Urothelium cell line (cell line): ENCODE results near the gene RAB3GAP2.
"Not testable (repeated sequence)": the region's sequence is repeated elsewhere in the genome, so short reads cannot be mapped to it uniquely, and the experiment has no call there.

Experiments
- DNase-seq: peaks from one replicate; pipeline ENCODE4 v3.0.0; 2011; ENCODE audit warnings: low spot score, mixed read lengths
- FAIRE-seq: peaks from 2 replicates; lab custom pipeline; 2011; peaks lifted over from hg19 to GRCh38; lab: Jason Lieb, UNC

RAB3GAP2 gene

GRCh38 chr1:220157738-220158137 is 114.5 kb downstream of the RAB3GAP2 start:
- DNase-seq (no peak), FAIRE-seq (no peak)

- FAIRE-seq (no peak), DNase-seq (no peak)
These were observed 115.6 kb downstream of the RAB3GAP2 start for GRCh38 chr1:220156620-220157146.

- FAIRE-seq = no peak
These were observed 119.1 kb downstream of the RAB3GAP2 start for GRCh38 chr1:220153147-220153546.

GRCh38 chr1:220151454-220151853 is 120.8 kb downstream of the RAB3GAP2 start:
- FAIRE-seq = no peak
- DNase-seq = no peak

More at GRCh38 chr1:220153147-220153546, 119.1 kb downstream of the RAB3GAP2 start:
- DNase-seq = no peak

- no peak for DNase-seq
- no peak for FAIRE-seq
These were observed 122.5 kb downstream of the RAB3GAP2 start for GRCh38 chr1:220149742-220150141.

GRCh38 chr1:220144051-220144450 is 128.2 kb downstream of the RAB3GAP2 start:
- DNase-seq (no peak), FAIRE-seq (no peak)

GRCh38 chr1:220139966-220140365 is 132.3 kb downstream of the RAB3GAP2 start:
- DNase-seq (no peak), FAIRE-seq (no peak)

- DNase-seq (no peak), FAIRE-seq (no peak)
These were observed 135.1 kb downstream of the RAB3GAP2 start for GRCh38 chr1:220137019-220137786.

- FAIRE-seq = no peak
These were observed 136.5 kb downstream of the RAB3GAP2 start for GRCh38 chr1:220135755-220136154.

GRCh38 chr1:220129479-220130210 is 142.6 kb downstream of the RAB3GAP2 start:
- no peak for DNase-seq
- FAIRE-seq = no peak

More at GRCh38 chr1:220135755-220136154, 136.5 kb downstream of the RAB3GAP2 start:
- no peak for DNase-seq

GRCh38 chr1:220127076-220127475 is 145.2 kb downstream of the RAB3GAP2 start:
- FAIRE-seq = no peak

GRCh38 chr1:220124542-220124941 is 147.7 kb downstream of the RAB3GAP2 start:
- DNase-seq = no peak
- no peak for FAIRE-seq

More at GRCh38 chr1:220127076-220127475, 145.2 kb downstream of the RAB3GAP2 start:
- DNase-seq = no peak

- DNase-seq (peak; percentile 4), FAIRE-seq (no peak)
These were observed 148.4 kb downstream of the RAB3GAP2 start for GRCh38 chr1:220123889-220124288.

GRCh38 chr1:220123066-220123465 is 149.2 kb downstream of the RAB3GAP2 start:
- FAIRE-seq = no peak
- DNase-seq = no peak

GRCh38 chr1:220121791-220122530 is 150.3 kb downstream of the RAB3GAP2 start:
- DNase-seq (no peak), FAIRE-seq (no peak)

GRCh38 chr1:220119043-220119512 is 153.2 kb downstream of the RAB3GAP2 start:
- FAIRE-seq (no peak), DNase-seq (no peak)

- peak; percentile 29 for DNase-seq
- FAIRE-seq = no peak
These were observed 159.0 kb downstream of the RAB3GAP2 start for GRCh38 chr1:220113136-220113695.

GRCh38 chr1:220112600-220112999 is 159.7 kb downstream of the RAB3GAP2 start:
- not testable (repeated sequence) for FAIRE-seq, DNase-seq

GRCh38 chr1:220110473-220110872 is 161.8 kb downstream of the RAB3GAP2 start:
- FAIRE-seq, DNase-seq: not testable (repeated sequence)

GRCh38 chr1:220099826-220100225 is 172.4 kb downstream of the RAB3GAP2 start:
- FAIRE-seq = no peak

More at GRCh38 chr1:220099826-220100225, 172.4 kb downstream of the RAB3GAP2 start:
- DNase-seq = no peak
